ENCODE measurements around the gene CFAP221. TPM values are rescaled to one million over a fixed set of nuclear protein-coding genes. Genes with fewer than 3 reads are reported as not detected.

The CFAP221 gene
- not detected for total RNA-seq

DNA sequence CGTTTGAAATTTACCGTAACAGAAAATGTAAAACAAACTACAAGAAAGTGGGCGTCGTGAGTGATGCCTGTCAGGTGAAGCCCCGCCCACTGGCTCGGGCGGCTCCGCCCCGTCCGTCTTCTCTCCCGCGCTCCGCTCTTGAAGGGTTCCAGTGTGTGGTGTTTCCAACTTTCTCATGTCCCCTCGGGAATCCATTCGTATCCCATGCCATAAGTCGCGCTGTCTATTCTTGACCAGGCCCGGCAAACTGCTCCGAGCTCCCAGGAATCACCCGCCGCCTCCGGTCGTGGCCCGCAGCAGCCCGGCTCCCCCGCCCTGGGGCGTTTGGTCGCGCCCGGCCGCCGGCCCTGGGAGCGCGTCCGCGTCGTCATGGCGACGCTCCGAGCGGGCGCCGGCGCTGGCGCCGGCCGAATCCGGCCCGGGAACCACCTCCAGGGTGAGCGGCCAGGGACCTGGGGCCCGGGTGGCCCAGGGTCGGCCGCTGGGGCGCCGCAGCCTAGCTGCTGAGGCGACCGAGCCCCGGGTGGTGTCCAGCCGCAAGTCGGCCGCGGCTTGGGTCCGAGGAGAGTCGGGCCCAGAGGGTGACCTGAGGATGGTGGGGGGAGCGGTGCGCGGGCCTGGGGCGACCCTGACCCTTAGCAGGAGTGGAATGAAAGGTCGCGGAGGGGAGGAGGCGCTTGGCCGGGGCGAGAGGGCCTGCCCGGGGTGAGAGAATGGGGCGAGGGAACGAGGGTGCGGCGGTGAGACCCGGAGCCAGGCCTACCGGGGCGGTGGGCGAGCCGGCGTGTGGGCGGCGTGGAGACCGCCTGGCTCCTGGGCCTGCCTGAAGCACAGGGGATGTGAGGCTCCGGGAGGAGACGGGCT, at the start of gene CFAP221:
TSS of gene CFAP221 (plus strand) at position 375 of the 864 bp plus-strand sequence. CDS start 1,683 bp downstream, outside the sequence.

DNA sequence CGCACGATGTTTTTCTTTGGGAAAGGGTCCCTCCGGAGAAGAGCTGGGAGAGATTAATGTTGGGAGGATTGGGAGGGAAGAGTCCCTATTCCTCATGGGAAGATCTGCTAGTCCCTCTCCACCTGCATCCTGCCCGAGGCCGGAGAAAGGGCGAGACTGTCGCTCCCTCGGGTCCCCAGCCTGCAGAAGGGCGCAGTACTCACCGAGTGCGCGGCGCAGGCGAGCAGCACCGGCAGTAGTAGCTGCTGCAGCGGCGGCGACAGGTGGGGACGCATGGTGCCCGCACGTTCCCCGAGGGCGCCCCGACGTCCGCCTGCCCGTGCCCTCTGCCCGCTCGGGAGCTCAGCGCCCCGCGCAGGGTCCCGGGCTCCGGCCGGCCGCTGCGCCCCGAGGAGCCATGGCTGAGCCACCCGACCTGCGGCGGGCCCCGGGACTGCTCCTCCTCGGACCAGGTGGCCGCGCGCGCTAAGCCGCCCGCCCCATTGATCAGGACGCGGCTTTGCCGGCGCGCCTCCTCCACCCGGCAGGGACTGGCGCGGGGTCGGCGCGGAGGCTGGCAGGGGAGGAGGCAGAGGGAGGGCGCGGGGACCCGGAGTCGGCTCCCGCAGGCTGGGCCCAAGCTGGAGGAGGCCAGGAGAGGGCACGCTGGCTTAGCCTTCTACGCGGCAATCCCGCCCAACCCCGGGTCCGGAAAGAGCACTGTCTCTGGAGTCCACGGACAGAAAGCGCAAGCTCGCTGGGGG, 20.1 kb upstream of the CFAP221 start, which contains the start of gene SCTR:
TSS of gene SCTR (minus strand) at position 532 of the 743 bp plus-strand sequence. CDS start at position 275, 257 bp downstream.

Other genes starting within 250 kb of the CFAP221 start
- gene C2orf76, start 177.6 kb upstream of the CFAP221 start, total RNA-seq, result 1 to 10 TPM; 8.9 to 9.3 TPM
- gene DBI, start 177.5 kb upstream of the CFAP221 start, total RNA-seq, result 100 to 1,000 TPM; 153 to 172 TPM
- not detected for gene TMEM37, start 112.6 kb upstream of the CFAP221 start, total RNA-seq
- gene SCTR, start 20.0 kb upstream of the CFAP221 start, total RNA-seq, result not detected
- 10 to 100 TPM; 21.6 to 23.1 TPM for gene TMEM177, start 134.8 kb downstream of the CFAP221 start, total RNA-seq
- 10 to 100 TPM; 20.0 to 22.6 TPM for gene PTPN4, start 215.5 kb downstream of the CFAP221 start, total RNA-seq